HG03095 (cell line): ENCODE measurements around the gene ASCC3.

Experiments used
- ATAC-seq: cut with Tn5 transposase; IDR thresholded peaks from one replicate; pipeline ENCODE4 v1.9.1; 2021; ENCODE audit warnings: moderate library complexity; ENCODE audit not compliant: unreplicated experiment

ASCC3 gene

GRCh38 chr6:100730001-100730980, 150.8 kb downstream of the ASCC3 start:
- no peak for ATAC-seq

GRCh38 chr6:100726666-100727065, 154.5 kb downstream of the ASCC3 start:
- ATAC-seq = no peak

GRCh38 chr6:100724696-100725095, 156.4 kb downstream of the ASCC3 start:
- ATAC-seq = no peak

GRCh38 chr6:100724222-100724621, 156.9 kb downstream of the ASCC3 start:
- no peak for ATAC-seq

GRCh38 chr6:100721256-100721655, 159.9 kb downstream of the ASCC3 start:
- ATAC-seq = no peak

- ATAC-seq = no peak
Observed at GRCh38 chr6:100719883-100720682, 161.0 kb downstream of the ASCC3 start.

- no peak for ATAC-seq
Observed at GRCh38 chr6:100712997-100713396, 168.1 kb downstream of the ASCC3 start.

- ATAC-seq = no peak
Observed at GRCh38 chr6:100706491-100706890, 174.6 kb downstream of the ASCC3 start.

GRCh38 chr6:100704961-100705360, 176.2 kb downstream of the ASCC3 start:
- no peak for ATAC-seq

- no peak for ATAC-seq
Observed at GRCh38 chr6:100701728-100702127, 179.4 kb downstream of the ASCC3 start.

- no peak for ATAC-seq
Observed at GRCh38 chr6:100700009-100700408, 181.1 kb downstream of the ASCC3 start.

- no peak for ATAC-seq
Observed at GRCh38 chr6:100695445-100695844, 185.7 kb downstream of the ASCC3 start.

- no peak for ATAC-seq
Observed at GRCh38 chr6:100693249-100693927, 187.7 kb downstream of the ASCC3 start.

GRCh38 chr6:100691972-100692371, 189.2 kb downstream of the ASCC3 start:
- no peak for ATAC-seq

GRCh38 chr6:100686216-100686615, 194.9 kb downstream of the ASCC3 start:
- no peak for ATAC-seq

GRCh38 chr6:100685747-100686146, 195.4 kb downstream of the ASCC3 start:
- ATAC-seq = no peak

- no peak for ATAC-seq
Observed at GRCh38 chr6:100680163-100680562, 201.0 kb downstream of the ASCC3 start.

GRCh38 chr6:100678027-100678426, 203.1 kb downstream of the ASCC3 start:
- ATAC-seq = no peak

- no peak for ATAC-seq
Observed at GRCh38 chr6:100677240-100677639, 203.9 kb downstream of the ASCC3 start.

GRCh38 chr6:100673641-100674040, 207.5 kb downstream of the ASCC3 start:
- no peak for ATAC-seq

GRCh38 chr6:100671740-100672139, 209.4 kb downstream of the ASCC3 start:
- ATAC-seq = no peak
